GM21367 (cell line): ENCODE measurements around the gene PLXNA3.

Experiments
- ATAC-seq: cut with Tn5 transposase; IDR thresholded peaks from one replicate; pipeline ENCODE4 v1.9.1; 2021; ENCODE audit not compliant: unreplicated experiment

Gene PLXNA3

DNA sequence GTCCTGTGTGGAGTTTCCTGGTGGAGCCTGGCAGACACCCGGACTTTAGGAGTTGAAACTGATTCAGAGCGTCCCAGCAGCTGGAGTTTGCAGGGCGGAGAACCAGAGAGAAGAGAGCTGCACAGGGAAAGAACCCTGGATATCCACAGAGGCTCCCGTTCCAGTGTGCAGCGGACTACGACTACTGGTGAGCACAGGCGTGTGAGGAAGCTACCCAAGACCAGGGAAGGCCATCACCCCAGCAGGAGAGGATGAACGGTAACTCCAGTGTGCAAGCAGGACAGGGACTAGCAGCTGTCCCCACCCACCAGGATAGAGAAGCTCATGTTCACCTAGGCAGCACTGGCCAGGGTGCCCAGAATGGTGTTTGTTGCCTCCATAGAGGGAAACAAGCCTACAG lies 18.7 kb downstream of the PLXNA3 start:
- ATAC-seq = no peak

DNA sequence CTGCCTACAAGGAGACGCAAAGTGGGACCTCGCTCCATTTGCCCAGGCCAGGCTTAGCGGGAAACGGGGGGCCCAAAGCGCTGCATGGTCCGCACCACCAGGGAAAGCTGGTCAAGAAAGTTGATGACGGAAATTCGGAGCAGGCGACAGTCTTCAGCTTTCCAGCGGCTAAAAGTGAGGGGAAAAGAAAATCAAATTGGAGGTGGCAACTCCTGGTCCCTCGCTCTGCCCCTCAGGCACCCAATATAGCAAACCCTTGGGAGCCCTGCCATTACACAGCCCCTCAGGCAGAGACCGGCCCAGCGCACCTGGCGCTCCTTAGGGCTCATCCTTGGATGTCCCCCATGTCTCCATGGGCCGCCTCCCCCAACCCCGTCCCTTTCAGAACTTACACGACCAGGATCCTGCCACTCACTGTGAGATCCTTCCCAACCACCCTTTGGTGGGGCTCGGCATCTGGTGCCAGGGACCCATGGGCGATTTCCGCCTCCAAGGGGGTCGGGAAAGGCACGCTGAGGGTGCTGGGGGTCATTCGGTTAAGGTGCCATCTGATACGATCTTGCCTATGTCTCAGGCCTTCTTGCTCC lies 19.9 kb downstream of the PLXNA3 start:
- ATAC-seq = no peak

DNA sequence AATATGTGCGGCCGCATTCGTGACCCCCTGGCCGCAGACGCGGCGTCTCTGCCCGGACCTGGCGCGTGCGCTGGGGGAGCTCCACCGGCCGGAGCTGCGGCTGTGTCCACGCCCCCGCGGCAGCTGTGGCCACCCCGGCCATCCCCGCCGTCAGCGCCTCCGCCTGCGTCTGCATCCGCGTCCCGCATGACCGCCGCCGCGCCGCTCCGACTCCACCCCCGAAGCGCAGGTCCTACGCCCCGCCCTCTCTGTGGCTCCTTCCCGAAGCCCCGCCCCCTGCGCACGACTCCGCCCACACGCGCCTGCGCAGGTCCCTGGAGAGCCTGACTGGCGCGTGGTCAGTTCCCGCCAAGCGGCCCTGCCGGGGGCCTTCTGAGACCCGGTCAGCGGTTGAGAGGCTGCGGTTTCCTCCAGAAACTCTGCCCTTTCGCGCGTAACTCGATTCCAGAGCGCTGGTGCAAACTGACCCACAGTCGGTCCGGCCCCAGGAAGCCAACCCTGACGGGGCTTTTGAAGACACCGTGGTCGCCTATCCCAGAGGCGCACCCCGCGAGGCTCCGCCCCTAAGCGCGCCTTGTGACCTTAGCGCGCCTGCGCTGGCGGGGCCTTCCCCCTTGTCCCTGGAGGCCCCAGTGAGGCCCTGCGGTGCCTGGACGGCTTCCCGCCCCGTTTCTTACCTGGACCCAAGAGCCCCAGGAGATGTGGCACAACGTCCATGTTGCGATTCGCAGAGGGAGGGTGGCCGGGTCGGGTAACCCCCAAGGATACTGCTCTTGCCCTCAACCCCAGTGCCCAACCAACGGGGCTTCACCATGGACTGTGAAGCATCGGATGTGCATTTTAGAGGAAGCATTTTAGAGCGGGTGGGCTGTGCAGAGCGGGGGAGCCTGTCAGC lies 20.9 kb downstream of the PLXNA3 start, which contains the start of gene LAGE3:
Gene LAGE3 (minus strand): TSS at position 554 of the 895 bp plus-strand sequence. CDS start 366 bp downstream, at position 188.
- peak; percentile 86 for ATAC-seq

DNA sequence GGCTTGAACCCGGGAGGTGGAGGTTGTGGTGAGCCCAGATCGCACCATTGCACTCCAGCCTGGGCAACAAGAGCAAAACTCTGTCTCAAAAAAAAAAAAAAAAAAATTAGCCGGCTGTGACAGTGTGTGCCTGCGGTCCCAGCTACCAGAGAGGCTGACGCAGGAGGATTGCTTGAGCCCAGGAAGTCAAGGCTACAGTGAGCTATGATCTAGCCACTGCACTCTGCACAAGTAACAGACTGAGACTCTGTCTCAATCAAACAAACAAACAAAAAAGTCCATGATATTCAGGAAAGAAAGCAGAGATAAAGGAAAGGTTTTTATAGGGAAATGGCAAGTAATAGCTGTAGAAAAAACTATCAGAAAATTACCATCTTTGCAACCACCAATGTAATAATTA lies 23.1 kb downstream of the PLXNA3 start:
- ATAC-seq = no peak

DNA sequence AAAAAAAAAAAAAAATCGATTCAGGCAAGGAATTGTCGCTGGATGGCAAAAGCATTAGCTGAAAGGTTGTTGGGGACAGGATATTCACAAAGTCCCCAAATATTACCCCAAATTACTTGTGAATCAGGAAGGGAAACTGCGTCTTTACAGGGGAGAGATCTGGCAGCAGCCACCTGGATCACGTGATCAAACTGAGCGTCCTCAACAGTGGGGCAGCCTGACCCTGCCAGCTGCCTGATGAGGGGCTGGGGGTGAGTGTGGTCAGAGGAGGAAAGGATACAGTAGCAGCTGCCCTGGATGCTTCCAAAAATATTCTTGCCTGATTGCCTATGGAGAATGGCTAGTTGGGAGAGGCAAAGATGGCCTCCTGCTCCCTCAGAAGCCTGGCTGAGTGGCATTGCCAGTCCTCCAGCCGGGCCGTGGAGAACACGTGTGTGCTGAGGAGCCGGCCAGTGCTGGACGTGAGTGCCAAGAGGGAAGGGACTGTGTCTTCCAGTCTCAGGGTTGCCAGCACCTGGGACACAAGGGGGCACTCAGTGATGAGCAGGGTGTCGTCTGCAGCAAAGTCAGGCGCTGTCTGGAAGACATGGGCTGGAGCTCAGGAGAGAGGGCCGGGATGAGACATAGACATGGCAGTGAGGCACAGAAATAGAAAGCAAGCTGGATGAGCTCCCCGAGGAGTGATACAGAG lies 24.0 kb downstream of the PLXNA3 start:
- ATAC-seq = no peak

DNA sequence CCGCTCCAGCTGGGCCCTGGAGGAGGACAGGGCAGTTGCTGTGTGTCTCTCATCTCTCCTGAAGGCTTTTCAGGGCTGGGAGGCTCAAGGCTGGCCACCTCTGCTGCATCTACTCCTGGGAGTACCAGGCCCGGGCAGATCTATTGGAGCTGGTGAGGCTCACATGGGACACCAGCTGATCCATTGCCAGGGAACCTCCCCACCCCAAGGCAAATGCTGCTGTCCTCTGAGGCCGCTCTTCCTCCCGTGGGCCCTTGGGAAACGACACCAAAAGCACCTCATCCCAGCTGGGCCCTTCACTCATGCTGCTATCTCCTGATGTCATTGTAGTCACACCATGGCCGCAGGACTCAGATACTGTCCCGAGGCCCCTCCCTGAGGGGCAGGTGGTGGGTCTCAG lies 24.7 kb downstream of the PLXNA3 start:
- no peak for ATAC-seq

DNA sequence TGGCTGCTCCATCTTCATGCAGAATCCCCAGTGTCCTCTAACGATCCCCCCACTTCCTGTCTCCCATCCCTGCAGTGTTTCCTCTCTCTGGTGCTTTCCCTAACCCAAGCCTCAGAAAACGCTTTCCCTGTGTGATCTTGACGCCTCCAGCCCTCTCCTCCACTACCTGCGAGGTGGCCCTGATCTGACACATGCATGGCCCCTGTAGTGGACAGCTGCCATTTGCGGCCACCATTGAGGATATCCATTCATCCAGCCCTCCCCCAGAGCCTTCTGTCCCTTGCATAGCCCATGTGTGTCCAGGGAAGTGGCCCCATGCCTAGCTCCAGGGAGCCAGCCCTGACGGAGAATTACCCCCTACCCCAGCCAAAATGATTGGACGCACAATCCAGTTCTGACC lies 25.2 kb downstream of the PLXNA3 start:
- no peak for ATAC-seq

DNA sequence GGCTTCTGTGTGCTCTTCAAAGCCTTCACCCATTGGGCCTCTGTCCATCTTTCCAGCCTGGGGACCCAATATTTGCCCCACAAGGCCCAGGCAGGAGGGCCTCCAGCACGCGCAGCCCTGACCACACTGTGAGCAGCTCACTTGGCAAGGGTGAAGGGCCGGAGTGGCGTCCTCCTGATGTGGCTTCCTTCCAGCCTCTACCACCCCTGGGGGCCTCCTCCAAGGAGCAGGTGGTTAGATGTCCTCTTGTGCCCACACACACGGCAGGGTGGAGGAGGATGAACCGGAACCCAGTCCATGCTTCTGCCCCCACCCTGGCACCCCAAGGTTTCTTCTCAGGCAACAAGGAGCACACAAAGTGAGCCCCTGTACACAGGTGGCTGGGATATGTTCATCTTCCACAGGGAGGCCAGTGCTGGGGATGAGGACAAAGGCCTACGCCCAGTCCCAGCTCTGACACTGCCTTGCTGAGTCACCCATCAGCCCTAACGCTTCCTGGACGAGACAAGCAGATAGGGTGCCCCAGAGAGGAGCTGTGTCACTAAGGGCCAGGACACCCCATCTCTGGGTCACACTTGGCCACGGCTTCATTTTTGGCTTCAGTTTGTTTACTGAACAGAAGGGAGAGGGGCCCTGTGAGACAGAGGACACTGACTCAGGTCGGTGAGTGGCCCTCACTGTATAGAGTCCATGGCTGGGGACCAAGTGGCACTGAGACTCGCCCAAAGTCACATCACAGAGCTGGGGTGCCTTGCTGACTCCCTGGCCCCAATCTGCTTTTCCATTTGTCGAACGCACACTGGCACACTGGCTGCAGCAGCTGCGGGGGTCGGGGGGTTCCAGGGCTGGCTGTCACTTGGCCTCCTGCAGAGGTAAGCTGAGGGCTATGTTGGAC lies 26.4 kb downstream of the PLXNA3 start:
- no peak for ATAC-seq

DNA sequence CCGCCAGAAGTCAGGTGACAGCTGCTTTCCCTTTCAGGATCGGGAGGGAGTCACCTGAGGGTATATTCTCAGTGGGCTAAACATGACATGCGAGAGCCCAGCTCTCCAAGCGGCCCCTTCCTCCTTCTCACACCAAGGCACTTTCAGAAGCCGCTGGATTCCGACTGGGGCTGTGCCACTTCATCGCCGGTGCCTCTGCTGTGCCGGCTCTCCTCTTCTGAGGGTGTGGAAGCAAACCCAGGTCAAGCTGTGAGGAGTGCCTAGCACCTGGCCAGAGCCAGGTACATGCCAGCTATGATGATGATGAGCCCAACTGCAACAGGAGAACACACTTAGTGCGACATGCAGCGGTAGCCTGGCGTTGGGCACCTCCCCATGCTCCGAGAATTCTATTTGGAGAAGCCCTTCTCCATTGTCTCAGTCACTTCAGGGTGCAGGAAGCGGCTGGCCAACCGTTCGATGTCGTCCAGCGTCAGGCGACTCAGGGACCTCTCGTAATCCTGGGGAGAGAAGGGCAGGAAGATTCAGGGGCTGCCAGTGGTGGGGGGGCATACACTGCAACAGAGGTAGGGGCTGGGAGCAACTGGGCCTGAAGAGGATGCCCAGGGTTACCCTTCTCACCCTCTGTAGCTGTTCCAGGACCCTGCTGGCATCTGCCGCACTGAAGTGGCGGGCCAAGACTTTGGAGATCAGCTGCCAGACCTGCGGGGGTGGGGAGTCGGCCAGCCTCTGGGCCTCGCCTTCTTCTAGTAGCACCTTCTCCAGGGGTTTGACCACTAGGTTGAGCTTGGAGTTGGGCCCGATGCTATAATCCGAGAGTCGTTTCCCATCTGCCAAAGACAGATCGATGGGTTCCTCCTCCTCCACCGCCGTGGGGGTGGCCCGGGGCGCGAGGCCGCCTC lies 27.3 kb downstream of the PLXNA3 start:
- ATAC-seq = no peak

DNA sequence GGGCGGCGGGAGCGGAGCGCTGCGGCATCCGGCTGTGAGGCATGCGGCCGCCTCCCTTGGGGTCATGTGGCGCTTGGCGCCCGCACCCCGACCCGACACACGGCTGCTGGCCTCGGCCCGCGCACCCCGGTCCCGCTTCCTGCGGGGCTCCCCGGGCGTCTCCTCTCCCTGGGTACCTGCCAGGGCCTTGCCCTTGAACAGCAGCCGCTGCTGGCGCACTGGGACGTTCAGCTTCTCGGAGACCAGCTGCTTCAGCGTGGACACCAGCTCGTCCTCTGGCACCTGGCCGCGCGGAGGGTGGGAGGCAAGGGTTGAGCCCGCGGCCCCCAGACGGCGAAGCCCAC lies 27.9 kb downstream of the PLXNA3 start:
- no peak for ATAC-seq

DNA sequence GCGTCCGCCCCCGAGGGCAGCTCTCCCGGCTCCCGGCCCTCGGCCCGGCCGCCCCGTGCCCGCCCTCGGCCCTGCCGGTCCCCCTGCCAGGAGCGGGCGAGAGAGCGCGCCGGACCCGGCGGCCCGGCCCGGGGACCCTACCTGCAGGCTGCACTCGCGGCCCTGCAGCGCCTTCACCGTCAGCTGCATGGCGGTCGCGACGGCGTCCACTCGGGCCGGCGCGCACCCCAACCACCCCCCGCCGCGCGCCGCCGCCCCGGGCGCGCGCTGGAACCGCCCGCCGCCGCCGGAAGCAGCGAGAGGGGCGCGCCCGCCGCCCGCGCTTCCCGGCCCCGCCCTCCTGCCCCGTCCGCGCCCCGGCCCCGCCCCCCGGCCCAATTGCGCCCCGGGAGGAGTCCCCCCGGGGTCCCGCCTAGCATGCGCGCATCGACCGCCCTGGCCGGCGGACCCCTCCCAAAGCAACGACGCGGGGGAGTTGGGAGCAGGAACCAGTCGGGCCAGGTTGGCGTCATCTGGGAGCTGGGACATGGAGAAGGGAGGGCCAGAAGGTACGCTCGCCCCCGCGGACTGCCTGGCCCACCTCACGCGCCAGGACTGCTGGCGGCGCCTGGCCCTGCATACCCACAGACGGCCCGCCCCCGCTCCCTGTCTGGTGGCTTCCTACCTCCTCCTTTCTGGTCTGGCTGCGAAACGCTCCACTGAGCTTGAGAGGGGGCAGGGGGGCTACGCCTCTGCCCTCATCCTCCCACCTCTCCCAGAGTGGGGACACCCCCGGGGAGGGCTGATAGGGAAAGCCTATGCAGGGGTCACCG lies 28.5 kb downstream of the PLXNA3 start, which contains the start of gene UBL4A:
Gene UBL4A (minus strand): TSS at position 220 of the 812 bp plus-strand sequence. CDS start 31 bp downstream, at position 189.
- no peak for ATAC-seq

DNA sequence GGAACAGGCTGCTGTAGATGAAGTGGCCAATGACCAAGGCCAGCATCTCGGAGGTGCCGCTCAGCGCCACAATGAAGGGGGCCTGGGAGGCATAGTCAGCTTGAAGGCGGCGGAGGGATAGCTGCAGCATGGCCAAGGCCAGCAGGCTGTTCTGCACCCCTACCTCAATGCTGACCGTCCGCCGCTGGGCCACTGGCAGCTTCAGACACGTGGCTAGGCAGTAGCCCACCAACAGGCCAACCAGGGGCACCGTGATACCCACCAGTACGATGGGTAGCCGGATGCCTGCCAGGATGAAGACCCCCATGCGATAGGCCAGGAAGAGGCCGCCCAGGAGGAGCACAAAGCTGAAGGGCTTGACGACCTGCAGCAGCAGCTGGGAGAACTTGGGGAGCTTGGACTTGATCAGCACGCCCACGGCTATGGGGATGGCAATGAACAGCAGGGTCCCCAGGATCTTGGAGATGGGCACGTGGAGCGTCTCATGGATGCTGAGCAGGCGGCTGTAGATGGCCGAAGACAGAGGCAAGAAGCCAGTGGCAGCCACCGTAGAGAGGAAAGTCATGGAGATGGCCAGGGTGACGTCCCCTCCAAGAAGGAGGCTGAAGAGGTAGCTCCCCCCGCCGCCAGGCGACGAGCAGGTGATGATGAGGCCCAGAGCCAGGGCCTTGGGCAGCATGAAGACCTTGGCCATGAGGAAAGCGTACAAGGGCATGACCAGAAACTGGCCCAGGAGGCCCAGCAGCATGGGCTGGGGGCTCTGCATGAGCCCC lies 29.6 kb downstream of the PLXNA3 start:
- ATAC-seq = no peak

DNA sequence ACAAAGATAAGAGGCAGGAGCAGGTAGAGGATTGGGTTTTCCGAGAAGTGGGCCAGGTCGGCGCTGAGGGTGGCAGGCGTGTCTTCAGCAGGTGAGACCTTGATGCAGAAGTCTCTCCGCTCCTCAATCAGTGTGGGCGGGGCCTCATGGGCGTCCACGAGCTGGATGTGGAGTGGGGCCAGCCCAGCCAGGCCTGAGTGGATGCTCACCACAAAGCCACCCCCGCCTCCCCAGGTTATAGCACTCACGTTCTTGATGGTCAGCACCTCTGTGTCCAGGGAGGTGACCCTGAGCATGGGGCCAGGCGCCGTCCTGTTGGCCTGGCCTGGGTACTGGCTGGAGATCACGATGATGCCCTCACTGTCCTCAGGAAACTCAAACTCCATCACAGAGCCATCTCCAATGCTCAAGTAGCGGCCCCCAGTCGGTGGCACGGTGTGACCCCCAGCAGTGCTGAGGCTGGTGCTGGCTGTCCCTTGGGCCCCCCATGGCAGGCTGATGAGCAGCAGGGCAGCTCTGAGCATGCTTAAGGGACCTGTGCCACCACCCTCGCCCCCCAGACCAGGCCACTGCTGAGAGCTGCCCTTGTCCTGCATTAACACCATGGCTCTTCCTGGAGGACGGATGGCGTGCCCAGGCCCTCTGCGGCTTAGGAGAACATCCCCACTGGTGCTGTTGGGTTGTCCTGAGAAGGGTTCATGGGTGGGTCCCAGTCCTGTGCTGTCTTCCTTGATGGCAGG lies 30.4 kb downstream of the PLXNA3 start:
- ATAC-seq = no peak

DNA sequence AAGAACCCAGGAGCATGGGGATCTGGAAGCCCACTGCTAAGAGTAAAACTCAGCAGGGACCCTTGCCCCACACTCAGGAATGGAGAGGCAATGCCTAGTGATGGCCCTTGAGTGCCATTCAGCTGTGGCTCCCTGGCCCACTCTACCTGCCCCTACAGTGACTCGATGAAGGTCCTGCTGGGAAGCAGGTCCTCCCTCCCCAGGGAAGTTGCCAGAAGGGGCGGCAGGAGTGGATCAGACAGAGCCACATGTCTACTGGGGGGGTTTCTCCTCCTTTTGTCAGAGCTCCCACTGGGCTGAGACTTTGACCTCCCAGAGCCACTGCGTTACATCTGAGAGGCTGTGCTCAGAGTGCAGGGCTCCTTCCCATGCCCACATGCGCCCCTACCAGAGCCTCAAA lies 31.1 kb downstream of the PLXNA3 start:
- no peak for ATAC-seq

DNA sequence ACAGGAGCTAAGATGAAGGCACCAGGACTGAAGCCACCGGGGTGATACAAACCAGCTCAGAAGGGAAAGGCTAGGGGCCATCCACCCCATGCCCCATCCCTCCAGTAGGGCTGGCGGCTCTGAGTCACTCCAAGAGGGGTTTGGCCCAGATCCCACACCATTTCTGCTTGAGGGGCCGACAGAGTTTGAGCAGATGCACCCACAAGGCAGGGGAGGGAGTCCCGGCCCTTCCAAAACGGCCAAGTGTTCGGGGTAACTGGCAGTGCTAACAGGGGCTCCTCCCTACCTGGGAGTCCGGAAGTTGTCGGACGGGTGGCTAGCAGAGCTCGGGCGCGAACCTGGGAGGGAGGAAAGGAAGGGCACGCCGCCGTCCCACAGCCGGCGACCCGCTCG lies 31.9 kb downstream of the PLXNA3 start:
- ATAC-seq = peak; percentile 21

DNA sequence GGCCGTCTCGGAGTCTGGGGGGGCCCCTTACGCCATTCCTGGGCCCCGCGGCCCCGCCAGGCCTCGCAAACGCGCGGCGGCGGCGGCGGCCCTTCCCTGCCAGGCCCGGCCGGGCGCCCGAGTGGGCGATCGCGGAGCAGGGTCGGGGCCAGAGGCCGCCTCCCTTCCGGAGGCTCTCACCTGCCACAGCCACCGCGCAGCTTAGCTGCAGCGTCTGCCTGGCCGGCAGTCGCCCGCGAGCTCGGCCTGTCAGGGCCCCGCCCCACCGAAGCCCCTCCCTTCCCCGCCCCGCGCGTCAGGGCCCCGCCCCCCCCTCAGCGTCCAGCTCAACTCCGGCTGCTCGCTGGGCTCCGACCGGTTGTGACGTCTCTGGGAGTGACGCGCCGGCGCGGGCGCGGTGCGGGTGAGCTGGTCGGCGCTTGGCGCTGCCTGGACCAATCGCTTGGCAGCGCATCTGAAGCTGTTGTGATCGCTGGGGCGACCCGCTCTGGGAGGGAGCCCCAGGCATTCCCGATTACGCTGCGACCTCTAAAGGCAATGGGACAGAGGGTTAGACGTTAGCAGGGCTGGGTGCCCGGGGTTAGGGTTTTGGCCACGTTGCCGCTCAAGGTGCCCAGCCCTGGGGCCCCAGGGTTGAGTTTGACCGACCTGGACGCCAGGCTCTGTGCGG lies 32.5 kb downstream of the PLXNA3 start, which contains the start of gene SLC10A3:
Gene SLC10A3 (minus strand): TSS at position 216 of the 670 bp plus-strand sequence. CDS start 1,689 bp downstream, outside the sequence.
- ATAC-seq = peak; percentile 69

DNA sequence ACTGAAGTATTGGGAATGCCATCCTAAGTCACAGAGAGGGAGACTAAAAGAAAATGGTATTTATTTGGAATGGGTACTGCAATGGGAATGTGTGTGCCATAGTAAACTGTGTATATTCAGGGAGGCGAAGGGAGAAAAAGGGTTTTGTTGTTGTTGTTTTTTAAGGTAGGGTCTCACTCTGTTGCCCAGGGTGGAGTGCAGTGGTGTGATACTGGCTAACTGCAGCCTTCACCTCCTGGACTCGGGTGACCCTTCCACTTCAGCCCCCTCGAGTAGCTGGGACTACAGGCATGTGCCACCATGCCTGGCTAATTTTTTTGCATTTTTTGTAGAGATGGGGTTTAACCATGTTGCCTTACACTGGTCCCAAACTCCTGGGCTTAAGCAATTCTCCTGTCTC lies 36.6 kb downstream of the PLXNA3 start:
- ATAC-seq = no peak
